Measurements from ENCODE around the gene TOM1L1. TPM values are rescaled to one million over a fixed set of nuclear protein-coding genes. Genes with fewer than 3 reads are reported as not detected.

Gene TOM1L1, protein sequence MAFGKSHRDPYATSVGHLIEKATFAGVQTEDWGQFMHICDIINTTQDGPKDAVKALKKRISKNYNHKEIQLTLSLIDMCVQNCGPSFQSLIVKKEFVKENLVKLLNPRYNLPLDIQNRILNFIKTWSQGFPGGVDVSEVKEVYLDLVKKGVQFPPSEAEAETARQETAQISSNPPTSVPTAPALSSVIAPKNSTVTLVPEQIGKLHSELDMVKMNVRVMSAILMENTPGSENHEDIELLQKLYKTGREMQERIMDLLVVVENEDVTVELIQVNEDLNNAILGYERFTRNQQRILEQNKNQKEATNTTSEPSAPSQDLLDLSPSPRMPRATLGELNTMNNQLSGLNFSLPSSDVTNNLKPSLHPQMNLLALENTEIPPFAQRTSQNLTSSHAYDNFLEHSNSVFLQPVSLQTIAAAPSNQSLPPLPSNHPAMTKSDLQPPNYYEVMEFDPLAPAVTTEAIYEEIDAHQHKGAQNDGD
- total RNA-seq, result 100 to 1,000 TPM in 1 of 2 donors, 10 to 100 TPM in 1; 21.4 to 119 TPM
- 10 to 100 TPM; 28.0 to 39.8 TPM for polyA plus RNA-seq

DNA sequence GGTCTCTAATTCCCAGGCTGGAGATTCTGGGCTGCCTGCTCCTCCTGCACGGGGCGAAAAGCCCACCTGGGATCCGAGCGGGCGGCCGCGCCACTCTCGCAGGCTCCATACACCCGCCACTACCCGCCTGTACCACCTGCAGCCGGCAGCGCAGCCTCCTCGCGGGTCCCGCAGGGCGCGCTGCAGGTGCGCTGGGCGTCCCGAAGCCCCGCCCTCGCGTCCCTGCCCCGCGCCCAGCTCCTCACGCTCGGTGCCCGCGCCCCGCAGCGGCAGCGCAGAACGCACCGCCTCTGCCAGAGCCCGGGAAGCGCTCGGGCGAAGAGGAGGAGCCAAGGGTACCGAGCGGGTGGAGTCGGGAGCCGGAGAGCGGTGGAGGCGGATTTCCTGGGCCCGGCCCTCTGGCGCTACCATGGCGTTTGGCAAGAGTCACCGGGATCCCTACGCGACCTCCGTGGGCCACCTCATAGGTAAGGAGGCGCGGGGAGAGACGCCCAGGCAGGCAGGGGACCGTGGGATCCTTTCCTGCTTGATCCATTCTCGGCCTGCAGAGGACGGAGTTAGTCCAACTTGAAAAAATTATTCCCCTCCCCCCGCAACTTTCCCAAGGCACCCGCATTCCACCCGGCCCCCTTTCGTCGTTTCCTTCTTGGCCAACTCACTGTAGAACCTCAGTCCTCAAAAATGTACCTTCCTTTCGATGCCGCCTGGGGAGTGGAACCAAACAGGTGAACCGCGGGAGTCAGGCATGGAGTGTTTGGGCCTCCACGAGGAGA, at the start of gene TOM1L1:
TSS of gene TOM1L1 (plus strand) at position 396 of the 773 bp plus-strand sequence. CDS start at position 410, 14 bp downstream.
- Histone ChIP-seq H3K4me1 (ENCODE audit: control insufficient read depth in 4 of 4, insufficient read depth in 4 of 4, low read length in 3 of 4) (peaks cover 0 to 23% (median 16%) of the 10 kb centered on the region in 4 donors), H3K9ac (ENCODE audit: low read depth in 1 of 2, low read length in 2 of 2) (peak within 1 kb of the TSS; percentile 63 to 72), H3K27ac (ENCODE audit: low read depth in 1 of 2, low read length in 2 of 2) (peak within 1 kb of the TSS; percentile 13 to 83), H3K27me3 (ENCODE audit: control insufficient read depth in 4 of 4, insufficient read depth in 4 of 4, low read length in 3 of 4) (no peaks in the 10 kb centered on the region), H3K9me3 (ENCODE audit: control insufficient read depth in 4 of 4, low read length in 3 of 4) (no peaks in the 10 kb centered on the region), H3K36me3 (ENCODE audit: control insufficient read depth in 4 of 4, insufficient read depth in 3 of 4, low read depth in 1 of 4, low read length in 3 of 4) (no peaks in the 10 kb centered on the region), H3K4me3 (ENCODE audit: low read depth in 1 of 3, low read length in 3 of 3) (peak within 1 kb of the TSS; percentile 57 to 83 (median 79))
- WGBS, result 2% methylated on average over 67 of the region's 67 CpGs
- DNase-seq (ENCODE audit: low spot score), result peak; percentile 61
- no peak for TF ChIP-seq JUND (IDR thresholded peaks at IDR 0.05)
- no peak for TF ChIP-seq TAF1 (conservative IDR thresholded peaks at IDR 0.05)
- peak; percentile 25 for TF ChIP-seq SP1 (IDR thresholded peaks at IDR 0.05)
- TF ChIP-seq, protein P1, sequence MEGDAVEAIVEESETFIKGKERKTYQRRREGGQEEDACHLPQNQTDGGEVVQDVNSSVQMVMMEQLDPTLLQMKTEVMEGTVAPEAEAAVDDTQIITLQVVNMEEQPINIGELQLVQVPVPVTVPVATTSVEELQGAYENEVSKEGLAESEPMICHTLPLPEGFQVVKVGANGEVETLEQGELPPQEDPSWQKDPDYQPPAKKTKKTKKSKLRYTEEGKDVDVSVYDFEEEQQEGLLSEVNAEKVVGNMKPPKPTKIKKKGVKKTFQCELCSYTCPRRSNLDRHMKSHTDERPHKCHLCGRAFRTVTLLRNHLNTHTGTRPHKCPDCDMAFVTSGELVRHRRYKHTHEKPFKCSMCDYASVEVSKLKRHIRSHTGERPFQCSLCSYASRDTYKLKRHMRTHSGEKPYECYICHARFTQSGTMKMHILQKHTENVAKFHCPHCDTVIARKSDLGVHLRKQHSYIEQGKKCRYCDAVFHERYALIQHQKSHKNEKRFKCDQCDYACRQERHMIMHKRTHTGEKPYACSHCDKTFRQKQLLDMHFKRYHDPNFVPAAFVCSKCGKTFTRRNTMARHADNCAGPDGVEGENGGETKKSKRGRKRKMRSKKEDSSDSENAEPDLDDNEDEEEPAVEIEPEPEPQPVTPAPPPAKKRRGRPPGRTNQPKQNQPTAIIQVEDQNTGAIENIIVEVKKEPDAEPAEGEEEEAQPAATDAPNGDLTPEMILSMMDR (IDR thresholded peaks at IDR 0.05; ENCODE audit: low read depth, low read length, missing input control), result peak; percentile 27
- TF ChIP-seq GABPA (IDR thresholded peaks at IDR 0.05 in 1 of 2, conservative IDR thresholded peaks at IDR 0.05 in 1 of 2), result peak in 1 of 2 donors; percentile 31
- no peak for TF ChIP-seq HNF4A (conservative IDR thresholded peaks at IDR 0.05)
- no peak for TF ChIP-seq FOXA1 (IDR thresholded peaks at IDR 0.05)
- TF ChIP-seq RAD21 (IDR thresholded peaks at IDR 0.05), result peak; percentile 24 to 31
- peak; percentile 83 for TF ChIP-seq YY1 (IDR thresholded peaks at IDR 0.05)
- peak in 1 of 2 donors; percentile 22 for TF ChIP-seq EGR1 (IDR thresholded peaks at IDR 0.05; ENCODE audit: low read depth in 2 of 2)
- peak in 1 of 2 donors; percentile 2 for TF ChIP-seq RXRA (IDR thresholded peaks at IDR 0.05)
- TF ChIP-seq REST (IDR thresholded peaks at IDR 0.05), result peak; percentile 48

- Histone ChIP-seq H3K36me3 (ENCODE audit: control insufficient read depth in 4 of 4, insufficient read depth in 3 of 4, low read depth in 1 of 4, low read length in 3 of 4) (no peaks in the 10 kb centered on the region), H3K4me1 (ENCODE audit: control insufficient read depth in 4 of 4, insufficient read depth in 4 of 4, low read length in 3 of 4) (peaks cover under 1 to 9% (median 2%) of the 10 kb centered on the region in 4 donors), H3K27ac (ENCODE audit: low read depth in 1 of 2, low read length in 2 of 2) (no peak overlapping the region), H3K9ac (ENCODE audit: low read depth in 1 of 2, low read length in 2 of 2) (no peak overlapping the region), H3K4me3 (ENCODE audit: low read depth in 1 of 3, low read length in 3 of 3) (no peak overlapping the region), H3K9me3 (ENCODE audit: control insufficient read depth in 4 of 4, low read length in 3 of 4) (no peaks in the 10 kb centered on the region), H3K27me3 (ENCODE audit: control insufficient read depth in 4 of 4, insufficient read depth in 4 of 4, low read length in 3 of 4) (no peaks in the 10 kb centered on the region)
- DNase-seq (ENCODE audit: low spot score), result no peak
- 11% methylated on average over 2 of the region's 2 CpGs for WGBS
- peak; percentile 14 for TF ChIP-seq NR2F2 (IDR thresholded peaks at IDR 0.05)
- TF ChIP-seq REST (IDR thresholded peaks at IDR 0.05), result peak; percentile 27
- TF ChIP-seq SP1 (IDR thresholded peaks at IDR 0.05), result peak; percentile 86
- TF ChIP-seq, protein P2, sequence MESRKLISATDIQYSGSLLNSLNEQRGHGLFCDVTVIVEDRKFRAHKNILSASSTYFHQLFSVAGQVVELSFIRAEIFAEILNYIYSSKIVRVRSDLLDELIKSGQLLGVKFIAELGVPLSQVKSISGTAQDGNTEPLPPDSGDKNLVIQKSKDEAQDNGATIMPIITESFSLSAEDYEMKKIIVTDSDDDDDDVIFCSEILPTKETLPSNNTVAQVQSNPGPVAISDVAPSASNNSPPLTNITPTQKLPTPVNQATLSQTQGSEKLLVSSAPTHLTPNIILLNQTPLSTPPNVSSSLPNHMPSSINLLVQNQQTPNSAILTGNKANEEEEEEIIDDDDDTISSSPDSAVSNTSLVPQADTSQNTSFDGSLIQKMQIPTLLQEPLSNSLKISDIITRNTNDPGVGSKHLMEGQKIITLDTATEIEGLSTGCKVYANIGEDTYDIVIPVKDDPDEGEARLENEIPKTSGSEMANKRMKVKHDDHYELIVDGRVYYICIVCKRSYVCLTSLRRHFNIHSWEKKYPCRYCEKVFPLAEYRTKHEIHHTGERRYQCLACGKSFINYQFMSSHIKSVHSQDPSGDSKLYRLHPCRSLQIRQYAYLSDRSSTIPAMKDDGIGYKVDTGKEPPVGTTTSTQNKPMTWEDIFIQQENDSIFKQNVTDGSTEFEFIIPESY (IDR thresholded peaks at IDR 0.05), result peak; percentile 47
- TF ChIP-seq JUND (IDR thresholded peaks at IDR 0.05), result peak; percentile 63 to 64
- TF ChIP-seq MAX (IDR thresholded peaks at IDR 0.05), result peak; percentile 61
- no peak for TF ChIP-seq FOXA2 (IDR thresholded peaks at IDR 0.05)
- peak; percentile 86 for TF ChIP-seq HNF4G (IDR thresholded peaks at IDR 0.05)
- TF ChIP-seq, protein P3, sequence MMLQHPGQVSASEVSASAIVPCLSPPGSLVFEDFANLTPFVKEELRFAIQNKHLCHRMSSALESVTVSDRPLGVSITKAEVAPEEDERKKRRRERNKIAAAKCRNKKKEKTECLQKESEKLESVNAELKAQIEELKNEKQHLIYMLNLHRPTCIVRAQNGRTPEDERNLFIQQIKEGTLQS (IDR thresholded peaks at IDR 0.05), result peak; percentile 27
- peak in 1 of 2 donors; percentile 26 for TF ChIP-seq EGR1 (IDR thresholded peaks at IDR 0.05; ENCODE audit: low read depth in 2 of 2)
Observed at GRCh38 chr17:54859187-54859586, 41.5 kb upstream of the TOM1L1 start.

All from liver (tissue), 9 donors.